Upper lobe of right lung (tissue), 1 donor: ENCODE measurements around the gene MGLL. TPM values are rescaled to one million over a fixed set of nuclear protein-coding genes. Genes with fewer than 3 reads are reported as not detected.

Experiments used
- ATAC-seq: fragments of 200-7000 bp; cut with Tn5 transposase; one replicate; pipeline ENCODE4 v1.9.1; 2020; ENCODE audit warnings: mild to moderate bottlenecking, moderate library complexity
- DNase-seq: peaks from one replicate; pipeline ENCODE4 v3.0.0-alpha.2; 2020
- H3K27ac ChIP-seq: fragments of 200-600 bp; one replicate; pipeline ENCODE4 v1.8.0; 2022
- H3K27me3 ChIP-seq: fragments of 200-600 bp; one replicate; pipeline ENCODE4 v1.8.0; 2022; ENCODE audit warnings: mild to moderate bottlenecking
- H3K36me3 ChIP-seq: fragments of 200-600 bp; one replicate; pipeline ENCODE4 v1.8.0; 2022
- H3K4me1 ChIP-seq: fragments of 200-600 bp; one replicate; pipeline ENCODE4 v1.8.0; 2022
- H3K4me3 ChIP-seq: fragments of 200-600 bp; one replicate; pipeline ENCODE4 v1.8.0; 2022; ENCODE audit warnings: mild to moderate bottlenecking
- H3K9me3 ChIP-seq: fragments of 200-600 bp; one replicate; pipeline ENCODE4 v1.8.0; 2022
- CTCF ChIP-seq: fragments of 200-600 bp; IDR thresholded peaks from one replicate; pipeline ENCODE4 v1.8.0; 2022; ENCODE audit warnings: antibody characterized with exemption
- intact Hi-C: fragments of 100-400 bp; cut with DNase I; formaldehyde crosslinking; loops from one replicate; pipeline ENCODE4 v1.11.0; 2022
- total RNA-seq: library from RNA; stranded (reverse); fragmentation: NEBNext Ultra II Directional; extraction: Animal tissue kit (Norgen Biotek cat#: 25700); gene quantifications from one replicate; pipeline ENCODE4 v1.2.1, GENCODE V29; 2021
- donor health status: DM: no; HTN: yes; CAD: no; lungs with severe emphysema.

The MGLL gene
- total RNA-seq, 1 donor from 2014 or later: 194 TPM

- Histone ChIP-seq H3K27me3 (no peaks in the 10 kb centered on the region), H3K36me3 (peaks cover 20% of the 10 kb centered on the region), H3K4me1 (peaks cover 23% of the 10 kb centered on the region), H3K4me3 (no peak overlapping the region), H3K27ac (no peak overlapping the region), H3K9me3 (no peaks in the 10 kb centered on the region)
- DNase-seq (peak; percentile 49), ATAC-seq (no peak)
- TF ChIP-seq CTCF: no peak
- intact Hi-C loops: no loop called here
These were observed 110.4 kb downstream of the MGLL start for GRCh38 chr3:127711896-127712295.

DNA sequence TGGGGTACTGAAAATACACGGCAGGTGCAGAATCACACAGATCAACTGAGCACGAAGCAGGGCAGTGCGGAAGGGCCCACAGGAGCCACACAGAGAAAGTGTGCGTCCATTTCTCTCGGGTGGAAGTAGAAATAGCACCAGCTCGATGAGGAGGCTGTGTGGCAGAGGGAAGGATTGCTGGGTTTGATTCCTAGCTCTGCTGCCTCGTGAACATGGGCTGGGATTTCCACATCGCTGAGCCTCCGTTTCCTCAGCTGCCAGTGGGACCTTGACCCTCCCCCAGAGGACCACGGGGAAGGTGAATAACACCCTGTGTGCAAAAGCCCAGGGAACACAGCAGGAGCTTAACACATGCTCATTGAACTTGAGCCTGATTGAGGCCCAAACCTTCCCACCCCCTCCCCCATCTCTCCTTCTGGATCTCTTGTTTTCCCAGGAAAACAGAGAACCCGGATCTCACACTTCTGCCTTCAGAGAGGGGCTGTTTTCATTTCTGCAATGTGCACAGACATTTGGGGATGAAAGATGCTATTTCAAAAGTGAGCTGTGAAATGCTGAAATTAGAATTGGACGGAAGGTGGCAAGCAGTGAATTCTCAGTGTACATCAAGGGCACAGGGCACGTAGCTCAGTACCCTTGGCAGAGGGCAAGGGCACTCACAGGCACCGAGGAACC lies 111.2 kb downstream of the MGLL start:
- Histone ChIP-seq H3K27ac (no peak overlapping the region), H3K4me3 (no peak overlapping the region), H3K27me3 (no peaks in the 10 kb centered on the region), H3K36me3 (peaks cover 20% of the 10 kb centered on the region), H3K9me3 (no peaks in the 10 kb centered on the region), H3K4me1 (peaks cover 23% of the 10 kb centered on the region)
- no peak for DNase-seq
- no peak for TF ChIP-seq CTCF
- ATAC-seq: no peak
- intact Hi-C loops: no loop called here

- Histone ChIP-seq H3K4me1 (peaks cover 23% of the 10 kb centered on the region), H3K27me3 (no peaks in the 10 kb centered on the region), H3K4me3 (no peak overlapping the region), H3K9me3 (no peaks in the 10 kb centered on the region), H3K27ac (no peak overlapping the region), H3K36me3 (peaks cover 17% of the 10 kb centered on the region)
- no peak for TF ChIP-seq CTCF
- intact Hi-C loops: no loop called here
- peak; percentile 6 for ATAC-seq
- peak; percentile 35 for DNase-seq
These were observed 112.0 kb downstream of the MGLL start for GRCh38 chr3:127710155-127710941.

GRCh38 chr3:127709320-127710060 lies 112.8 kb downstream of the MGLL start:
- no peak for DNase-seq
- H3K4me3 ChIP-seq: no peak overlapping the region
- intact Hi-C loops: no loop called here
- H3K9me3 ChIP-seq: no peaks in the 10 kb centered on the region
- peaks cover 17% of the 10 kb centered on the region for H3K4me1 ChIP-seq
- no peak for TF ChIP-seq CTCF
- no peaks in the 10 kb centered on the region for H3K27me3 ChIP-seq
- ATAC-seq: no peak
- H3K27ac ChIP-seq: no peak overlapping the region
- peaks cover 17% of the 10 kb centered on the region for H3K36me3 ChIP-seq

- Histone ChIP-seq H3K9me3 (no peaks in the 10 kb centered on the region), H3K4me3 (no peak overlapping the region), H3K36me3 (peaks cover 17% of the 10 kb centered on the region), H3K4me1 (peaks cover 12% of the 10 kb centered on the region), H3K27me3 (no peaks in the 10 kb centered on the region), H3K27ac (no peak overlapping the region)
- no peak for ATAC-seq
- TF ChIP-seq CTCF: no peak
- no peak for DNase-seq
- intact Hi-C loops: no loop called here
These were observed 113.5 kb downstream of the MGLL start for GRCh38 chr3:127708837-127709236.
